CMK (cell line): ENCODE results near the gene TMEM59.
"Not testable (repeated sequence)": the region's sequence is repeated elsewhere in the genome, so short reads cannot be mapped to it uniquely, and the experiment has no call there.

Experiments used
- DNase-seq: peaks from one replicate; pipeline ENCODE4 v3.0.0-alpha.2; 2010; ENCODE audit warnings: low read depth

The TMEM59 gene

DNA sequence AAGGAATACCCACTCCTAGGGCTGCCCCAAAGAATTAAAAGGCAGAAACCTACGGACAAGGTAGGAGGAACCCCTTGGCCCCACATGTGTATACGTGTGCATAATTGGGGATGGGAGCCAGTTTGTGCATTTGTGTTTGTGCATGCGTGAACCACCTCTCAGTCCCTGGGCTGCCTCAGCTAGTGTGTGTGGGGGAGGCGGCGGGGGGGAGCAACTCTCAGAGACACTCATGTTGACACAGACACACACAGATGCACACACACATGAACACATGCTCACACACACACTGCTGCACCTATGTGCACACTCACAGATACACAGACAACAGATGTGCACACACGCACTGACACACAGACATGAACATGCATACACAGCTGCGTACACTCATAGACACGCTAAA lies 40.1 kb downstream of the TMEM59 start:
- DNase-seq: no peak

DNA sequence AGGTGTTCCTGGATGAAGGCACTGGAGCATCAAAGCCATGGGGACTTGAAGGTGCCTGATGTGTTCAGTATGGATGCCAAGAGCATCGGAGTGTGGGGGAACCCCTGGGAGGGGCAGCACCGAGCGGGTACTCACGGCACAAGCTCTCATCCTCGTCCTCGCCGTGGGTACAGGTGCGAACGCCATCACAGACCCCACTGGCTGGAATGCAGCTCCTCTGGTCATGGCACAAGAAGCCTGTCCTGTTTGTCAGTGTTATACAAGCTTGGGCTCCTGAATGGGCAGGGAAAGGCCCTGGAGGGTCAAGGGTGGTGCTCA lies 41.0 kb downstream of the TMEM59 start:
- no peak for DNase-seq

DNA sequence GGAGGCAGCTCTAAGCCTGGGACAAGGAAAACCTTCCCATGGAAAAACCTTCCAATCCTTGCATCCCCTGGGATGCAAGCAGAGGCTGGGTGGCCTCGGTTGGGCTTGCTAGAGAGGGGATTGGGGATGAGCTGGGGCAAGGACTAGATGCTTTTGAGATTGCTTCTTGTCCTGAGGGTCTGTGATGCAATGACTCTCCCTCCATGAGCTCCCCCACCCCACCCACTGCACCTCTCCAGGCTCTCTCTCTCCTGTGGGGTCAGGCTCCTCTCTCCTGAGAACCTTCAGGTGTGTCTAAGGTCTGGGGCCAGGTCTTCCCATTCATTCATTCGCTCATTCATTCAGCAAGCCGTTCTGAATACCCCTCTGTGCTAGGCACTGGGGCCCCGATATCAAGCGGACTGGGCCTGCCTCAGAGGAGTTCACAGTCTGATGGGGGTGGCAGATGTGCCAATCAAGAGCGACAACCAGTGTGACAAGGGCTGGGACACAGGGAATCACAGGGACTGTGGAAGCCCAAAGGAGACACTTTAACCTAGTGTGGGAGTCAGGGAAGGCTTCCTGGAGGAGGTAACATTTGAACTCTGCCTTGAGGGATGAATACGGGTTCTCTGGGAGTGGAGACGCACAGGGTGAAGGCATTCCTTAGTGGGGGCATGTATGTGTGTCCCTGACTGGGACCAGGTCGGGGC lies 41.5 kb downstream of the TMEM59 start:
- DNase-seq: no peak

DNA sequence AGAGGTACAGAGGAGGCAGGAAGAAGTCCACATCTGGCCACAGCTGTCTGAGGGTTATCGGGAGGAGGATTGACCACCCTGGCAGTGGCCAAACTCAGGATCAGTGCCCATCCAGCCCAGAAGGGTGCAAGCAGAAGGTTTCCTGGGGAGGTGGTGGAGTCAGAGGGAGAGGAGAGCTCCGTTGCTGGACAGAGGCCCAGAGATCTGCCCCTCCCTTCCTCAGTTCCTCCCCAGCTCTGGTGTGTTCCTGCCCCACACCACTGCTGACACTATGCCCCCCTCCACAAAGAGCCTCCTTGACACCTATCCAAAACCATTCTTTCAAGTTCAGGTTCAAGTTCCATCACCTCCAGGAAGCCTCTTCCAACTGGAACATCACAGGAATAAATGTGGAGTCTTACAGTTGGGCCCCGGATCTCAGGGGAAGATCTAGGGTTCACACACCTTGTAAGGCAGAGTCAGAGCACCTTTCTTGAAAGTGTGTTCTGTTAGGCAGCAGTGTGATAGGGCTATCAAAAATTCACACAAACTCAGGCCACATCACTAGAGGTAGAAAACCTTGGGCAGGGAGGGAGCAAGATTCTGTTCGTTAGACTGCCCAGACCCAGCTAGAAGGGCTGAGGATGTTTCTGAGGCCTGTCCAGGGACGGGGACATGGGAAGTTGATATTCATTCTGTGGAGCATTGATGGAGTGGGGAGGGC lies 42.4 kb downstream of the TMEM59 start:
- DNase-seq: no peak

DNA sequence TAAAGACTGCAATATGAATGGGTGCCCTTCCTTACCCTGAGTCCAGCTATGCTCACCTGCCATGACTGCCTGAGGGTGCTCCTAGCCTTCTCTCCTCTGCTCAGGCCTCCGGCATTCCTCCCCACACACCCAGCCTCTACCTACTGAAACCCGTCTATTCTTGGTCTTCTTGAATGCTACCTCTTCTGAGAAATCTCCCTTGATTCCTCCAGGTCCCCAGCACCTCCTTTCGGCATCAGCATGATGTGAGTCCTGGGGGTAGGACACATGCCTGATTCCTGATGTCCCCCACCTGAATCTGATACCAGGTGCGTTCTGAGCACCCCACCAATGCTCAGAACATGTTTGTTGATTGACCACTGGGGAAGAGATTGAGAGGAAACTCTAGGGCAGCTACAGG lies 43.6 kb downstream of the TMEM59 start:
- no peak for DNase-seq

DNA sequence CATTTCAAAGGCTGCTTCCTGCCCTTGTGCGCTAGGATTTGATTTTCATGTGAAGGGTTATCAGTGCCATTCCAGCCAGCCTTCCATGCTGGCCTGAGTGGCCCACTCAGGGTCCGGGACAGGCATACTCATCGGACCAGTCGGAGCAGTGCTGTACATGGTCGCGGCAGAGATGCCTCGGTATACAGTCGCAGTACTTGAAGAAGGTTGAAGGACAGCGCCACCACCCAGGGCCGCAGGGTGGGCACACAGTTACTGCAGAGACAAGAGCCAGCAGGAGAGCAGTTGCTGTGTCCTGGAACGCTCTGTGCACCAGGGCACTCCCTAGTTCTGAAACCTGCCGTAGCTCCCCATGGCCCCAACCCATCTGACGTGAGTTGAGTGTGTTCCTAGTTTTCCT lies 44.1 kb downstream of the TMEM59 start:
- no peak for DNase-seq

DNA sequence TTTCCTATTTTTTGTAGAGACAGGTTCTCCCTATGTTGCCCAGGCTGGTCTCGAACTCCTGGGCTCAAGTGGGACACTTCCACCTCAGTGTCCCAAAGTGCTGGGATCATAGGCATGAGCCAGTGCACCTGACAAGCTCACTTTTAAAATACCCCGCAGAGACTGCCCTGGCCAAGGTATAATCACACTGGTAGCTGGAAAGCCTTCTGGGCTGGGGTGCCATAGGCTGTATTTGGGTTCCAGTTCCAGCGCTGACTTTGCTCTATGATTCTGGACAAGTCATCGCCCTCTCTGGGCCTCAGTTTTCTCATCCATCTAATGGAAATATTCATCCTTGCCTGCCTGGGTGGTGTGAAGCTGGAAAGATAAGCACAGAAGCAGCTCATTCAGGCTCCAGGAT lies 45.4 kb downstream of the TMEM59 start:
- DNase-seq: no peak

DNA sequence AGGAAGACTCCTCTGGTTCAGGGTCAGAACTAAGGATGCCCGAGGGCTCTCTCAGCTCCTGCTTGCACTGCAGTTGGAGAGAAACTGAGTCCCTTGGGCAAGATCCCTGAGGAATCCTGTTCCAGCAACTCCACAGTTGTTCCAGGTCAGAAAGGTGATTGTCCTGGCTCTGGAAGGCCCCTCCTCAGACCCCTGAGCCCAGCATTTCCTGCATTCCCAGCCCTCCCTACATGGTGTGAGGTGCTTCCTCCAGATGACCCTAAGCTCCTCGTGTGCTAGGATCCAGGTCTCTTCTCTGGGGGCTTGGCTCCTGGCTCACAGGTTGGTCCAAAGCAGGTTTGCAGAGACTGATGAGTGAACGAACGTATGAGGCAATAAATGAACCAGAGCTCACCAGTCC lies 46.5 kb downstream of the TMEM59 start:
- DNase-seq: no peak

DNA sequence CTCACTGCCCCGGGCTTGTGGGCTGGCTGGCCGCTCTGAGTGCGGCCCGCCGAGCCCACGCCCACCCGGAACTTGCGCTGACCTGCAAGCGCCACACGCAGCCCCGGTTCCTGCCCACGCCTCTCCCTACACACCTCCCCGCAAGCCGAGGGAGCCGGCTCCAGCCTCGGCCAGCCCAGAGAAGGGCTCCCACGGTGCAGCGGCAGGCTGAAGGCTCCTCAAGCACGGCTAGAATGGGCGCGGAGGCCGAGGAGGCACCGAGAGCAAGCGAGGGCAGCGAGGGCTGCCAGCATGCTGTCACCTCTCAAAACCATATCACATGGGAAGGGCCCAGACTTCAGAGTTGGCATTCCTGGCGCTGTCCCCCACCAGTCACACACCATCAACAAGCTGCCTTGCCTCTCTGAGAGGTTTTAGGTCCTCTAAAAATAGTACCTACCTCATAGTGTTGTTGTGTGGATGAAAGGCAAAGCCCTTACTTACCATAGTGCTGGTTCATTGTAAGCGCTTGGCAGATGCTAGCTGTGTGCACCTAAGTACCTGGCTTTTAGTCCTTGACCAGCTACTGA lies 48.4 kb downstream of the TMEM59 start:
- DNase-seq: no peak

DNA sequence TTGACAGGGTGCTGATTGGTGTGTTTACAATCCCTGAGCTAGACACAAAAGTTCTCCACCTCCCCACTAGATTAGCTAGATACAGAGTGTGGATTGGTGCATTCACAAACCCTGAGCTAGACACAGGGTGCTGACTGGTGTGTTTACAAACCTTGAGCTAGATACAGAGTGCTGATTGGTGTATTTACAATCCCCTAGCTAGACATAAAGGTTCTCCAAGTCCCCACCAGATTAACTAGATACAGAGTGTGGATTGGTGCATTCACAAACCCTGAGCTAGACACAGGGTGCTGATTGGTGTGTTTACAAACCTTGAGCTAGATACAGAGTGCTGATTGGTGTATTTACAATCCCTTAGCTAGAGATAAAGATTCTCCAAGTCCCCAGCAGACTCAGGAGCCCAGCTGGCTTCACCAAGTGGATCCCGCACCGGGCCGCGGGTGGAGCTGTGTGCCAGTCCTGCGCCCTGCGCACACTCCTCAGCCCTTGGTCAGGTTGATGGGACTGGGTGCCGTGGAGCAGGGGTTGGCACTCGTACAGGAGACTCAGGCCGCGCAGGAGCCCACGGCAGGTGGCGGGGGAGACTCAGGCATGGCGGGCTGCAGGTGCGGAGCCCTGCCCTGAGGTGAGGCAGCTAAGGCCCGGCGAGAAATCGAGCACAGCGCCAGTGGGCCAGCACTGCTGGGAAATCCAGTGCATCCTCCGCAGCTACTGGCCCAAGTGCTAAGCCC lies 49.1 kb downstream of the TMEM59 start:
- not testable (repeated sequence) for DNase-seq

DNA sequence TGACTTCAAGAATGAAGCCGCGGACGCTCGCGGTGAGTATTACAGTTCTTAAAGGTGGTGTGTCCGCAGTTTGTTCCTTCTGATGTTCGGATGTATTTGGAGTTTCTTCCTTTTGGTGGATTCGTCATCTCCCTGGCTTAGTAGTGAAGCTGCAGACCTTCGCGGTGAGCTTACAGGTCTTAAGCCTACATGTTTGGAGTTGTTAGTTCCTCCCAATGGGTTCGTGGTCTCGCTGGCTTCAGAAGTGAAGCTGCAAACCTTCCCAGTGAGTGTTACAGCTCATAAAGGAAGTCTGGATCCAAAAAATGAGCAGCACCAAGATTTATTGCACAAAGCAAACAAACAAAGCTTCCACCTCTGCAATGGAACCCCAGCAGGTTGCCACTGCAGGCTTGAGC lies 49.8 kb downstream of the TMEM59 start:
- DNase-seq: no peak

DNA sequence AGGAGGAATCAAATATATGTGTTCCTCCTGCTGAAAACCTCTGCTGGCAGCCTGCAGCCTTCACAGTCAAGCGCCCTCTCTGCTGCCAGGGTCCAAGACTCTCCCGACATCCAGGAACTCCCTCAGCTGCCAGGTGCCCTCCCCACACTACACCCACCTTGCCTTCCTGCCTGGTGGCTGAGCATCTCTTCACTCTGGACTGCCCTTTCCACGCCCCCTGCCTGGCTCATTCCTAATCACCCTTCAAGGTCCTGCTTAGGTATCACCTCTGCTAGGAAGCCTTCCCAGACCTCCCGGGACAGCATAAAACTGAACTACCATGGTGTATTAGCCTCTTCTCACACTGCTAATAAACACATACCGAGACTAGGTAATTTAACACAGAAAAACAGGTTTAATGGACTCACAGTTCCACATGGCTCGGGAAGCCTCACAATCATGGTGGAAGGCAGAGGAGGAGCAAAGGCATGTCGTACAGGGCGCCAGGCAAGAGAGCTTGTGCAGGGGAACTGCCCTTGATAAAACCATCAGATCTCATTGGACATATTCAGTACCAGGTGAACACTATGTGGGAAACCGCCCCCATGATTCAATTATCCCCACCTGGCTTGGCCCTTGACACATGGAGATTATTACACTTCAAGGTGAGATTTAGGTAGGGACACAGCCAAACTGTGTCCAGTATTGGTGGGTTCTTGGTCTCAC lies 50.3 kb downstream of the TMEM59 start:
- no peak for DNase-seq

DNA sequence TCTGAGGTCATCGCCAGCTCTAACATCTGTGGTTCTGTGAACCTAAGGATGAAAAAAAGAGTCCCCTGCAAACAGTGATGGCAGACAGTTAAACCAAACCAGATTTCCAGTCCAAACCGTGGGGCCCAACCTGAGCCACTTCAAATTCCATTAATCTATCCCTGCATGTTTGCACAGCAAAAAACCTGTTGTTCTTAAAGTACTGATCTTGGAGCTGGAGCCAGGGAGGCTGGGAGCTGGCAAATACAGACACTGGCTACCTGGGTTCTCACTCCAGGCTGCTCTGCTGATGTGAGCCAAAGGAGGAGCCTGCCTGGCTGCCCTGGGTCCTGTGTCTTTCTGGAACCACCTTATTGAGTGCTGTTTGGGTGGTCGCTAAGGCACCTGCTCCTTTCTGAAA lies 51.4 kb downstream of the TMEM59 start:
- no peak for DNase-seq

DNA sequence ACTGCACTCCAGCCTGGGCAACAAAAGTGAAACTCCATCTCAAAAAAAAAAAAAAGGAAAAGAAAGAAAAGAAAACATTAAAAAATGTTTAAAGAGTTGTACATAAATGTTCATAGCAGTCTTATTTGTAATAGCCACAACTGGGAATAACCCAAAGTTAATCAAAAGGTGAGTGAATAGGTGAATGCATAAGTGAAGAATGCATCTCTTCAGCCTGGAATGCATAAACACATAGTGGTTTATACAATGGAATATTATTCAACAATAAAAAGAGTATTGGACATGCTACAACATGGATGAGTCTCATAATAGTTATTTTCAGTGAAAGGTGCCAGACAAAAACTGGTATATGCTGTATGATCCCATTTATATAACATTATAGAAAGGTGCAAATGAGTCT lies 53.1 kb downstream of the TMEM59 start:
- DNase-seq: no peak

DNA sequence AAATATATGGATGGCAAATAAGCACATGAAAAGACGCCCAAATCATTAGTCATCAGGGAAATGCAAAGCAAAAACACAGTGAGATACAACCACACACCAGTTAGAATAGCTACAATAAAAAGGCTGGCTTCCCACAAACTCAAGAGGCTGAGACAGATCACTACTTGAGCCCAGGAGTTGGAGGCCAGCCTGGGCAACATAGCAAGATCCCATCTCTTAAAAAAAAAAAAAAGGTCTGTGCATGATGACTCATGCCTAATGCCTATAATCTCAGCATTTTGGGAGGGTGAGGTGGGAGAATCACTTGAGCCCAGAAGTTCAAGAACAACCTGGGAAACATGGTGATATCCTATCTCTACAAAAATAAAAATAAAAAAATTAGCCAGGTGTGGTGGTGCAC lies 54.8 kb downstream of the TMEM59 start:
- DNase-seq: no peak

DNA sequence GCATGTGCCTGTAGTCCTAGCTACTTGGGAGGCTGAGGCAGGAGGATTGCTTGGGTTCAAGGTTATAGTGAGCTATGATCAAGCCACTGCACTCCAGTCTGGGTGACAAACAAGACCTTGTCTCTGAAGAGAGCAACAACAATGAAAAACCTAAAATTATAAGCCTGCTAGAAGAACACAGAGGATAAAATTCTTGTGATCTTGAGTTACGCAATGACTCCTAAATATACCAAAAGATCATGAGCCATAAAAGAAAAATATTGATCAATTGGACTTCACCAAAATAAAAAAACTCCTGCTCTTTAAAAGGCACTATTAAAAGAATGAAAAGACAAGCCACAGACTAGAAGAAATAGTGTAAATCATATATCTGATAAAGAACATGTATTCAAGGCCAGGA lies 57.3 kb downstream of the TMEM59 start:
- no peak for DNase-seq

DNA sequence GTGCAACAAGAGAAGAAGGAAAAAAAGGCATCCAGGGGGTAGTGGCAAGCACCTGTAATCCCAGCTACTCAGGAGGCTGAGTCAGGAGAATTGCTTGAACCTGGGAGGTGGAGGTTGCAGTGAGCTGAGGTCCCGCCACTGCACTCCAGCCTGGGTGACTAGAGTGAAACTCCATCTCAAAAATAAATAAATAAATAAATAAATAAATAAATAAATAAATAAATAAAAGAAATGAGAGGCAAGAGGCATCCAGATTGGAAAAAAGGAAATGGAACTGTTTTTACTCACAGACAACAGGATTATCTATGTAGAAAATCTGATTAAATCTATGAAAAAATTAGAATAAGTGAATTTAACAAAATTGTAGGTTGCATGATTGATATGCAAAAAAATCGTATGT lies 58.5 kb downstream of the TMEM59 start:
- not testable (repeated sequence) for DNase-seq

DNA sequence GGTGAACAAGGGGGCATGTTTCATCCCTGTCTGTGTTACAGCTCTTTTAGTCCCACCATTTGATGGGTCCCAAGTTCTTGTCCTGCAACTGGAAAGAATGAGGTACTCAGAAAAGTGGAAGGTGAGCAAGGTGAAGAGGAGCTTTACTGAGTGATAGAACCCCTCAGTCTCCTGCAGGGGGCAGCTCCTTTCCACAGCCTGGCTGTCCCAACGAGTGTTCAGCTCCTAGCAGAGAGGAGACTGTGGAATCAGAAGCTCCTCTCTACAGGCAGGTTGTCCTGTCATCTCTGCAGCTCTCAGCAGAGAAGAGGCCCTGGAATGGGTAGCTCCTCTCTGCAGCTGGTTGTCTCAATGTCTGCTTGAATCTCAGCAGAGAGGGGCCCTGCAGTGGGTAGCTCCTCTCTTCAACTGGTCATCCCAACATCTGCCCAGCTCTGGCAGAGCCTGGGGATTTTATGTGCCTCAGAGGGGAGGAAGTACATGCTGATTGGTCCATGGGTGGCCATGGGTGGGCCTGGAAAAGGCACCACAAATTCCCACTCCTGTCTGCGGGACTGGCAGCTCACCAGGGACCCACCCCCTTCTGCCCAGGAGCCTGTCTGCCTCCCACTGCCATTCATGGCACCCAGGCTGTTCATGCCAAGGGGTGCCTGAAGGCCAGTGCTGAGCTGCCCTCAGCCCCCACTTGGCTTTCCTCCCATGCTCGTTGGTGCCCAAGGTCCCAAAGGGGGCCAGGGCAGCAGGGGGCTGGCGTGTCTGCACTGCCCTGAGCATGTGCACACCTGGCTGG lies 60.7 kb downstream of the TMEM59 start:
- DNase-seq: no peak

DNA sequence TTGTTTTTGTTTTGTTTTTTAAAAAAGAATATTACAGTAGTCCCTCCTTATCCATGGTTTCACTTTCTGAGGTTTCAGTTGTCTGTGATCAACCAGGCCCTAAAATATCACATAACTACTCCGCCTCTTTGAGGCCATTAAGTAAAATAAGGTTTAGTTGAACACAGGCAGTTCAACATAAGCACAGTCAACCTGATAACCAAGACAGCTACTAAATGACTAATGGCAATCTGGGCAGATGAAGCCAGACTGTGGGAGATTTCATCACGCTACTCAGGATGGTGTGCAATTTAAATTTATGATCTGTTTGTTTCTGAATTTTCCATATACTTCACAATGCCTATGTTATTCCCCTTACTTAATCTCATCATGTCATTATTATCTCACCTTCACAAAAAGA lies 65.1 kb downstream of the TMEM59 start:
- DNase-seq: no peak

DNA sequence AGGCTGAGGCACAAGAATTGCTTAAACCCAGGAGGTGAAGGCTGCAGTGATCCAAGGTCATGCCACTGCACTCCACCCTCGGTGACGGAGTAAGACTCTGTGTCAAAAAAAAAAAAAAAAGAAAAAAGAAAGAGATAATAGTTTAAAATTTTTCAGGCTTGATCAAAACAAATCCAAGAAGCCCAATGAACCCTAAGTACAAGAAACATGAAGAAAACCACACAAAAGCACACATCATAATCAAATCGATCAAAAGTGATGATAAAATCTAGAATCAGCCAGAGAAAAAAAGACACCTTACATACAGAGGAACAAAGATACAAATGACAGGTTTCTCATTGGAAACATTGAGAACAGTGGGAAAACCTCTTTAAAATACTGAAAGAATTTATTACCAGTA lies 66.5 kb downstream of the TMEM59 start:
- no peak for DNase-seq

DNA sequence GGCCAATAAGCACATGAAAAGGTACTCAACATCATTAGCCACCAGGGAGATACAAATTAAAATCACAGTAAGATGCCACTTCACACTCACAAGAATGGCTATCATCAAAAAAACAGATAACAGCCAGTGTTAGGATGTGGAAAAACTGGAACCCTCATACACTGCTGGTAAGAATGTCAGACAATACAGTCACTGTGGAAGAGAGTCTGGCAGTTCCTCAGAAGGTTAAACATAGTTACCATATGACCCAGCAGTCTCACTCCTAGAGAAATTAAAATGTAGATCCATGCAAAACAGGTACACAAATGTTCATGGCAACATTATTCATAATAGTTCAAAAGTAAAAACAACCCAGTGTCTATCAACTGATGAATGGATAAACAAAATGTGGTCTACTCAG lies 68.3 kb downstream of the TMEM59 start:
- DNase-seq: no peak

DNA sequence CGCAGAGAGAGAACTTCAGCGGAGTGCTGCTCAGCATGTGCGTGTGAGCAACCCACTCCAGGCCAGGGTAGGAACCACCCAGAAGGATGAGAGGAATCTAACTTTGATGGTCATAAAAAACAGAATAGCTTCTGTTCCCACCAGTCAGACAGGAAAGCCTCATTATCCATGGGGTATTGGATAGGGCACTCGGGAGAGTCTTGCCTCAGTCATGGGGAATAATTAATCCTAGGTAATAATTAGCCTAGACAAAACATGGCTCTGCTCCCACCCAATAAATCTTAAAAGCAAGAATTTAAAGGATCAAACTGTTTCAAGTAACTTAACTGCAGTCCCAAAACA lies 70.3 kb downstream of the TMEM59 start:
- DNase-seq: no peak
